Hepatocyte (in vitro differentiated cells): ENCODE measurements around the gene CREBL2.

Experiments
- CTCF ChIP-seq: fragments of 200-600 bp; sonication (generic); IDR thresholded peaks from 2 replicates; pipeline ENCODE4 v1.5.1; 2016; ENCODE audit warnings: antibody characterized with exemption, mild to moderate bottlenecking; ENCODE audit not compliant: poor library complexity
- EZH2 ChIP-seq: fragments of 200-600 bp; sonication (generic); IDR thresholded peaks from 2 replicates; pipeline ENCODE4 v1.6.1; 2016; ENCODE audit warnings: antibody characterized with exemption, mild to moderate bottlenecking, borderline replicate concordance

- TF ChIP-seq CTCF (no peak), EZH2 (no peak)
Observed at GRCh38 chr12:12684375-12685106, 72.9 kb downstream of the CREBL2 start.
